Central memory CD4-positive, alpha-beta T cell (primary cell): ENCODE results near the gene RAP2A.

Experiments used
- DNase-seq: peaks from one replicate; pipeline ENCODE4 v3.0.0; 2022
- total RNA-seq, 3 experiments: gene quantifications; one replicate each; lab custom pipeline; 2026; lab: John Stamatoyannopoulos, UW

Gene RAP2A
- 18.7 to 69.7 (median 37.1) reads per million in 3 experiments for total RNA-seq

- peak; percentile 90 for DNase-seq
These were observed at the start of gene RAP2A for GRCh38 chr13:97433727-97434396. Gene RAP2A (plus strand): TSS chr13:97434169. CDS start chr13:97434471, 302 bp downstream.

GRCh38 chr13:97384371-97384770, 49.6 kb upstream of the RAP2A start:
- DNase-seq: no peak

DNA sequence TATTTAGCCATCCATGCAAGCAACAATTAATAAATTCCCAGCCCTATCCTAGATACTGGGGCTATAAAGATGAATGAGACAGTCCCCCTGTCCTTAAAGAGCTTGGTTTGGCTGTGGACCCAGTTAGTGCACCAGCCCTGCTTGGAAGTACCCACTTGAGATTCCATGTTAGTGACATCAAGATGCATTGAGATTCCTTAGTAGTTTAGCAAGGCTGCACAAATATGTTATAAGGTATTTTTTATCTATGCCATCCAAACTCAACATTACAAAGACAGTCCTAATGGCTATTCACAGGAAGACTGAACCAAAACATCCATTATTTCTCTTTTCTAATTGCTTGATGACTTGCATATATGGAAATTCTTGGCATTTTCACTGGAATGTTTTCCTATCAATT, 48.8 kb upstream of the RAP2A start:
- DNase-seq: no peak

- no peak for DNase-seq
These were observed 48.1 kb upstream of the RAP2A start for GRCh38 chr13:97385854-97386253.

GRCh38 chr13:97386801-97387484, 47.0 kb upstream of the RAP2A start:
- no peak for DNase-seq

- no peak for DNase-seq
These were observed 46.5 kb upstream of the RAP2A start for GRCh38 chr13:97387485-97387839.

GRCh38 chr13:97387890-97388289, 46.1 kb upstream of the RAP2A start:
- DNase-seq: no peak

GRCh38 chr13:97388373-97388772, 45.6 kb upstream of the RAP2A start:
- DNase-seq: no peak

- no peak for DNase-seq
These were observed 42.9 kb upstream of the RAP2A start for GRCh38 chr13:97390941-97391600.

- DNase-seq: no peak
These were observed 41.9 kb upstream of the RAP2A start for GRCh38 chr13:97392020-97392419.

GRCh38 chr13:97394542-97394941, 39.4 kb upstream of the RAP2A start:
- no peak for DNase-seq

- DNase-seq: no peak
These were observed 38.4 kb upstream of the RAP2A start for GRCh38 chr13:97395447-97396136.

DNA sequence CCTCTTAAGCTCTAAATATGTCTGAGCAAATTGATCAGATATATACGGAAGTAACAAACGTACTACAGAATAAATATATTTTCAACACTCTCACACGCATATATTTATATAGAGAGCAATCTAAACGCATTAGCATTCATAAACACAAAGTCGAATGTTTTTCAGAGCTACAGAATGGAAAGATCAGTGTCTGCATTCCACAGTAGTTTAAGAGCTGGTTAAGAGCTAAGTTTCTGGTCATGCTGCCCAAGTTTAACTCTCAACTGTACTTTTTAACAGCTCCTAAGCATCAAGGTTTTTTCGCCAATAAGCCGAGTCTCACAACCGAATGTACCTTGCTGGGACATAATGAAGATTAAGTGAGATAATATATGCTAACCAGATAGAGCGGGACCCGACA, 36.7 kb upstream of the RAP2A start:
- no peak for DNase-seq

DNA sequence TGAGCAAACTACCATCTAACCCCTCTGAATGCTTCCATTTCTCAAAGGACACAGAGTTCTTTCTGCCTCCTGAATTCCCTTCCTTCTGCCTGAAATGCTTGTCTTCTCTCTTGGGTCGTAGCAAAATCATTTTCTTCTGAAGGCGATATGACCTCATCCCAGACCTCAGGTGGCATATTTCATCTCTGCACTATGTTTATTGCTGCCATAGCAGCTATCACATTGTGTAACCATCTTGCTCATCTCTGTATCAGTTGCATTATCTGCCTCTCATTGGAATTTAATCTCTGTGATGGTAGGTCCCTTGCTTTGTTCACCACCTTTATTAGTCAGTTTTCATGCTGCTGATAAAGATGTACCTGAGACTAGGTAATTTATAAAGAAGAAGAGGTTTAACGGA, 32.5 kb upstream of the RAP2A start:
- no peak for DNase-seq

DNA sequence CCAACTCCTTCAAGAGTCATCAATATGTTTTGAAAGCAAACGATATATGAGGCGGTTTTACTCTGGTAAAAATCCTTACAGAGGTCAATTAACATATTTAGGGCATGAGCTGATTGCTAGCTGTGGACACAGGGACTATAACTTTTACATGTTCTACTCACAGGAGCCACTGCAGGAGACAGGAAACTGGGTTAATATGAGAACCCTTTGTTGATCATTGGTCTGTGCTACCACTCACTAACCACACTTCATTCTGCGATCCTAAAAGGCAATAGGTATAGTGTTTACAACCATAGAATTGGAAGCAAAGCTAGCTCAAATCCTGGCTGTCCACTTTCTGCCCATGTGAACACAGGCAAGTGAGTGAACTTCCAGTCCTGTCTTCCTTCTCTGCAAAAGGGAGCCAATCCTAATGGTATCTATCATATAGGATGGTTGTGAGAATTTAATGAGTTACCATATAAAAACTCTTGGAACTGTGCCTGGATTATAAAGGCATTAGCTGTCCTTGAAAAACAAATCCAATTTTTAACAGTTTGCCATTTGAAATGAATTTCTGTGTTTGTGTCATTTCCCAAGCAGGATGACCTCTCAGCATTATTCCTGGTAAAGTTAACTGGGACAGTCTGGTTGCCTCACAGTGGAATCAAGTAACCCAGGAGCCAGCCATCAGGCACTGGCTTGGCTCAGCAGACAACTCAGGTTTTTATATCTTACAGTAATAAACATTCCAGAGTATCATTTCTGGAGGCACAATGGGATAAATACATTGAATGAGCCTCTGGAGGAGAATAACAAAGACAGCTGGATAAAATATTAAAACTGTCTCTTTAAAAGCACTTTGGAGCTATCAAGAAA, 29.8 kb upstream of the RAP2A start:
- DNase-seq: no peak

GRCh38 chr13:97407540-97407939, 26.4 kb upstream of the RAP2A start:
- DNase-seq: no peak

GRCh38 chr13:97408938-97409337, 25.0 kb upstream of the RAP2A start:
- DNase-seq: no peak

GRCh38 chr13:97411984-97412383, 22.0 kb upstream of the RAP2A start:
- DNase-seq: no peak

DNA sequence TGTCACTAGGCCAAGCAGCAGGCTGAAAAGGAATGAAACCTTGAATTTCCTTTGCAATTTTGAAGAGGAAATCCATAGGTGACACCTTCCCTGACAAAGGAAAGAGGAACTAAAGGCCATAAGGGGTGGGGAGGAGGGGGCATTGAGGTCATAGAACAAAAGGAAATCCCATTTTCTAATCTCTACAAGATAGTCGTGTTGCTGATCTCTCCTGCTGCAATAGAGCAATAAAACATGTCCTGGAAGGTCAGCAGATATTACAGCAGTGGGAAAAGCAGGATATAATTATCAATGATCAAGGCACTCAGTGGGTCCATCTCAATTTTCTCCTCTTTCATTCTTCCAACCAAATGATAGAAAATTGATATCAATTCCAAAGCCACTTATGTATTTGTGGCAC, 20.3 kb upstream of the RAP2A start:
- DNase-seq: no peak

GRCh38 chr13:97414392-97414791, 19.6 kb upstream of the RAP2A start:
- DNase-seq: no peak

DNA sequence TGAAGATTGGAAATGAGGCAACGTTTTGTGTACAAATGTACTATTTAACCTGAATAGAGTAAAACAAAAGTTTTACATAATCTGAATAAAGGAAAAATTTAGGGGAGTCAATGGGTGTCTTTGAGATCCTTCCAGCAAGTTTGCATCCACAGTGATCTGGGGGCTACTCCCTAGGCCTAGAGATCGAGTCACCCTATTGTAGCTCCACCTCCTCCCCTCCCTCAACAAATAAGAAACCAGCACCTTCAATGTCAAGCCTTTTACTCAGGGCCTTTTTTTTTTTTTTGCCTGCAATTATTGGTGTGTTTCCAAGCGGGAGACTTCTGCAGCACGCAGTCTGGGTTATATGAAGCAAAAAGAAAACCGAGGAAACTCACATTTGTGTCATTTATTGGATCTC, 16.3 kb upstream of the RAP2A start:
- no peak for DNase-seq
